H9 (cell line): ENCODE results near the gene OR4D1. TPM values are rescaled to one million over a fixed set of nuclear protein-coding genes. Genes with fewer than 3 reads are reported as not detected.

Source experiments
- DNase-seq: peaks from one replicate; pipeline ENCODE4 v3.0.0-alpha.2; 2017
- H2AFZ ChIP-seq: one replicate; pipeline ENCODE4 v1.6.1; 2013; ENCODE audit warnings: mild to moderate bottlenecking, low read length, control low read depth, moderate library complexity
- H2AK5ac ChIP-seq: 2 replicates; pipeline ENCODE4 v1.6.1; 2013; ENCODE audit warnings: low read length, control low read depth, mixed read lengths; ENCODE audit not compliant: insufficient read length
- H2BK120ac ChIP-seq: one replicate; pipeline ENCODE4 v1.6.1; 2013; ENCODE audit warnings: low read depth, mild to moderate bottlenecking, low read length, control low read depth, inconsistent platforms; ENCODE audit not compliant: poor library complexity, severe bottlenecking
- H2BK12ac ChIP-seq: 2 replicates; pipeline ENCODE4 v1.6.1; 2013; ENCODE audit warnings: low read length, control low read depth, mixed read lengths, low read depth; ENCODE audit not compliant: insufficient read length
- H2BK15ac ChIP-seq: 2 replicates; pipeline ENCODE4 v1.6.1; 2013; ENCODE audit warnings: low read depth, low read length, control low read depth
- H2BK20ac ChIP-seq: one replicate; pipeline ENCODE4 v1.6.1; 2013; ENCODE audit warnings: low read depth, mild to moderate bottlenecking, low read length, control low read depth, inconsistent platforms; ENCODE audit not compliant: poor library complexity, severe bottlenecking
- H2BK5ac ChIP-seq: 2 replicates; pipeline ENCODE4 v1.6.1; 2013; ENCODE audit warnings: low read length, control low read depth, mixed read lengths; ENCODE audit not compliant: insufficient read length
- H3K14ac ChIP-seq: 2 replicates; pipeline ENCODE4 v1.6.1; 2013; ENCODE audit warnings: low read length, control low read depth; ENCODE audit not compliant: insufficient read depth
- H3K18ac ChIP-seq: 2 replicates; pipeline ENCODE4 v1.6.1; 2013; ENCODE audit warnings: low read depth, mild to moderate bottlenecking, mixed read lengths, low read length, control low read depth; ENCODE audit not compliant: insufficient read length
- H3K23ac ChIP-seq: 2 replicates; pipeline ENCODE4 v1.6.1; 2013; ENCODE audit warnings: low read length, control low read depth, mixed read lengths, low read depth; ENCODE audit not compliant: insufficient read length
- H3K23me2 ChIP-seq: 2 replicates; pipeline ENCODE4 v1.6.1; 2013; ENCODE audit warnings: low read depth, mild to moderate bottlenecking, mixed read lengths, low read length, control low read depth; ENCODE audit not compliant: insufficient read length, poor library complexity, severe bottlenecking
- H3K27ac ChIP-seq: 2 replicates; pipeline ENCODE4 v1.5.1; 2013; ENCODE audit warnings: low read length, control low read depth, mixed read lengths, low read depth; ENCODE audit not compliant: insufficient read length
- H3K27me3 ChIP-seq: 2 replicates; pipeline ENCODE4 v1.6.1; 2013; ENCODE audit warnings: low read length, control low read depth, inconsistent platforms; ENCODE audit not compliant: insufficient read depth
- H3K4ac ChIP-seq: 2 replicates; pipeline ENCODE4 v1.6.1; 2013; ENCODE audit warnings: low read depth, mild to moderate bottlenecking, control low read depth, inconsistent platforms, low read length, moderate library complexity
- H3K4me1 ChIP-seq: 2 replicates; pipeline ENCODE4 v1.6.1; 2013; ENCODE audit warnings: low read length, control low read depth, inconsistent platforms; ENCODE audit not compliant: insufficient read depth
- H3K4me2 ChIP-seq: 2 replicates; pipeline ENCODE4 v1.6.1; 2013; ENCODE audit warnings: low read length, control low read depth, mixed read lengths; ENCODE audit not compliant: insufficient read length, insufficient read depth
- H3K56ac ChIP-seq: 2 replicates; pipeline ENCODE4 v1.6.1; 2013; ENCODE audit warnings: low read depth, mild to moderate bottlenecking, mixed read lengths, low read length, control low read depth; ENCODE audit not compliant: insufficient read length
- H3K79me1 ChIP-seq: 2 replicates; pipeline ENCODE4 v1.6.1; 2013; ENCODE audit warnings: low read depth, mild to moderate bottlenecking, moderate library complexity, low read length, control low read depth, inconsistent platforms; ENCODE audit not compliant: insufficient read depth, poor library complexity, severe bottlenecking
- H3K79me2 ChIP-seq: 2 replicates; pipeline ENCODE4 v1.6.1; 2013; ENCODE audit warnings: low read length, control low read depth, inconsistent platforms; ENCODE audit not compliant: insufficient read depth
- H3K9ac ChIP-seq: 2 replicates; pipeline ENCODE4 v1.6.1; 2013; ENCODE audit warnings: low read length, control low read depth, mixed read lengths; ENCODE audit not compliant: insufficient read length; ENCODE audit errors: extremely low read depth
- H3K9me3 ChIP-seq: one replicate; pipeline ENCODE4 v1.6.1; 2013; ENCODE audit warnings: low read depth, low read length, inconsistent platforms; ENCODE audit not compliant: control insufficient read depth
- H3T11ph ChIP-seq: one replicate; pipeline ENCODE4 v1.6.1; 2013; ENCODE audit warnings: mild to moderate bottlenecking, low read length, control low read depth, inconsistent platforms
- H4K20me1 ChIP-seq: one replicate; pipeline ENCODE4 v1.6.1; 2013; ENCODE audit not compliant: control insufficient read depth, insufficient read length, insufficient read depth
- H4K5ac ChIP-seq: 2 replicates; pipeline ENCODE4 v1.6.1; 2013; ENCODE audit warnings: low read depth, mild to moderate bottlenecking, mixed read lengths, low read length, control low read depth; ENCODE audit not compliant: insufficient read length
- H4K8ac ChIP-seq: replicated peaks from 2 replicates; pipeline ENCODE4 v1.6.1; 2013; ENCODE audit warnings: low read length, control low read depth, mixed read lengths, low read depth; ENCODE audit not compliant: insufficient read length
- H4K91ac ChIP-seq: 2 replicates; pipeline ENCODE4 v1.6.1; 2013; ENCODE audit warnings: low read depth, mild to moderate bottlenecking, moderate library complexity, mixed read lengths, low read length, control low read depth; ENCODE audit not compliant: insufficient read length
- H3K27ac Mint-ChIP-seq, 3 experiments: 2 replicates in 2 of 3; 3 replicates in 1 of 3; pipeline ENCODE4 v1.8.0; 2020 to 2021; ENCODE audit warnings: mixed read lengths in 3 of 3, mild to moderate bottlenecking in 1 of 3, moderate library complexity in 1 of 3
- H3K27me3 Mint-ChIP-seq: 2 replicates; pipeline ENCODE4 v1.8.0; 2021; ENCODE audit warnings: low read depth, mild to moderate bottlenecking, moderate library complexity, mixed read lengths
- H3K36me3 Mint-ChIP-seq, 3 experiments: 2 replicates in 2 of 3; 3 replicates in 1 of 3; pipeline ENCODE4 v1.8.0; 2020 to 2021; ENCODE audit warnings: low read depth in 3 of 3, mixed read lengths in 3 of 3; ENCODE audit not compliant: insufficient read depth in 1 of 3
- H3K4me1 Mint-ChIP-seq, 2 experiments: 2 replicates each; pipeline ENCODE4 v1.8.0; 2020; ENCODE audit warnings: mixed read lengths in 2 of 2
- H3K4me3 Mint-ChIP-seq, 2 experiments: 2 replicates in 1 of 2; 3 replicates in 1 of 2; pipeline ENCODE4 v1.8.0; 2020 to 2021; ENCODE audit warnings: mild to moderate bottlenecking in 2 of 2, mixed read lengths in 2 of 2, moderate library complexity in 1 of 2
- H3K9me3 Mint-ChIP-seq, 2 experiments: 2 replicates in 1 of 2; 3 replicates in 1 of 2; pipeline ENCODE4 v1.8.0; 2020; ENCODE audit warnings: mild to moderate bottlenecking in 2 of 2, mixed read lengths in 2 of 2, moderate library complexity in 1 of 2
- WGBS: extraction: QIAGEN DNeasy Blood & Tissue Kit; methylation state at CpG from one replicate; pipeline ENCODE4 v1.1.7; 2013; ENCODE audit warnings: missing lambda C conversion rate, low lambda C conversion rate, mixed read lengths; ENCODE audit not compliant: insufficient read length; ENCODE audit errors: extremely low coverage; 5-methylcytosine and 5-hydroxymethylcytosine counted together
- total RNA-seq: library from RNA; stranded (reverse); gene quantifications from 2 replicates; pipeline ENCODE4 v1.2.1, GENCODE V29; 2021
- TF ChIP-seq, protein P1 (sequence below): fragments of 200-600 bp; sonication (generic); conservative IDR thresholded peaks from 3 replicates; pipeline ENCODE4 v1.8.0; 2021; ENCODE audit warnings: antibody characterized with exemption, mild to moderate bottlenecking

OR4D1 gene
- total RNA-seq, 1 experiment from 2014 or later = 0.11 TPM

DNA sequence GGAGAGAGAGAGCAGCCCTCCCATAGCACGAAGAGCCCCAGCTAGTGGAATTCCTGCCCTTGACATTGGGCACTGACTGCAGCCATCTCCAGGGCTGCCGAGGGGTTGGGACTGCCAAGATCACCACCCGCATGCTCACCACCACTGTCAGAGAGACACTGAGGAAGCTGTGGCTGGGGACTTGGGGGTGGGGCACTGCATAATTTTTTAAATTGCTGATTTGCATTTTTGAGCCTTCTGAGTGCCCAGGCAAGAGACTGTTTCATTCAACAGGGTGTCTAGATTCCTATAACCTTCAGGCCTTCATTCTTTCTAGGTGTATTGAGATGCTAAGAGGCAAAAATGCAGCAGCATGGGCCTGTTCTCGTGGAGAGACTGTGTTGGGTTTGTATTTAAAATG, 35.3 kb downstream of the OR4D1 start:
- H3K4me1 ChIP-seq = no peaks in the 10 kb centered on the region
- Mint-ChIP-seq H3K4me1 (peaks cover 7 to 8% of the 10 kb centered on the region in 2 experiments; a peak in 3 of 4 replicates), H3K9me3 (no peaks in the 10 kb centered on the region; a peak in 1 of 5 replicates), H3K36me3 (no peaks in the 10 kb centered on the region), H3K27me3 (peaks cover 15% of the 10 kb centered on the region), H3K4me3 (no peak overlapping the region), H3K27ac (no peak overlapping the region)
- no peaks in the 10 kb centered on the region for H3K79me1 ChIP-seq
- H2BK20ac ChIP-seq = no peak overlapping the region
- H3K14ac ChIP-seq = no peak overlapping the region
- H3T11ph ChIP-seq = no peak overlapping the region
- H4K8ac ChIP-seq = no peak overlapping the region
- no peaks in the 10 kb centered on the region for H3K23me2 ChIP-seq
- H3K23ac ChIP-seq = no peak overlapping the region
- no peak for DNase-seq
- H4K5ac ChIP-seq = no peak overlapping the region
- no peak overlapping the region for H2AFZ ChIP-seq
- no peak overlapping the region for H3K27ac ChIP-seq
- no peaks in the 10 kb centered on the region; the same call in 1 of the 2 replicates for H3K27me3 ChIP-seq
- no peak overlapping the region for H2BK120ac ChIP-seq
- no peak overlapping the region for H3K18ac ChIP-seq
- no peaks in the 10 kb centered on the region for H4K20me1 ChIP-seq
- no peak overlapping the region for H2BK5ac ChIP-seq
- no peaks in the 10 kb centered on the region for H3K9me3 ChIP-seq
- H4K91ac ChIP-seq = no peak overlapping the region
- H3K56ac ChIP-seq = no peak overlapping the region
- TF ChIP-seq, protein P1, sequence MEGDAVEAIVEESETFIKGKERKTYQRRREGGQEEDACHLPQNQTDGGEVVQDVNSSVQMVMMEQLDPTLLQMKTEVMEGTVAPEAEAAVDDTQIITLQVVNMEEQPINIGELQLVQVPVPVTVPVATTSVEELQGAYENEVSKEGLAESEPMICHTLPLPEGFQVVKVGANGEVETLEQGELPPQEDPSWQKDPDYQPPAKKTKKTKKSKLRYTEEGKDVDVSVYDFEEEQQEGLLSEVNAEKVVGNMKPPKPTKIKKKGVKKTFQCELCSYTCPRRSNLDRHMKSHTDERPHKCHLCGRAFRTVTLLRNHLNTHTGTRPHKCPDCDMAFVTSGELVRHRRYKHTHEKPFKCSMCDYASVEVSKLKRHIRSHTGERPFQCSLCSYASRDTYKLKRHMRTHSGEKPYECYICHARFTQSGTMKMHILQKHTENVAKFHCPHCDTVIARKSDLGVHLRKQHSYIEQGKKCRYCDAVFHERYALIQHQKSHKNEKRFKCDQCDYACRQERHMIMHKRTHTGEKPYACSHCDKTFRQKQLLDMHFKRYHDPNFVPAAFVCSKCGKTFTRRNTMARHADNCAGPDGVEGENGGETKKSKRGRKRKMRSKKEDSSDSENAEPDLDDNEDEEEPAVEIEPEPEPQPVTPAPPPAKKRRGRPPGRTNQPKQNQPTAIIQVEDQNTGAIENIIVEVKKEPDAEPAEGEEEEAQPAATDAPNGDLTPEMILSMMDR = no peak
- no peaks in the 10 kb centered on the region for H3K79me2 ChIP-seq
- H2BK12ac ChIP-seq = no peak overlapping the region
- no peak overlapping the region for H3K9ac ChIP-seq
- WGBS = no CpG with 5 or more reads among the region's 4 CpGs
- H2AK5ac ChIP-seq = no peak overlapping the region
- H3K4me2 ChIP-seq = no peak overlapping the region
- no peak overlapping the region for H3K4ac ChIP-seq
- no peak overlapping the region for H2BK15ac ChIP-seq
